Liver (tissue), 9 donors: ENCODE data around the gene RTL1. TPM values are rescaled to one million over a fixed set of nuclear protein-coding genes. Genes with fewer than 3 reads are reported as not detected.

Experiments
- DNase-seq: peaks from one replicate; pipeline ENCODE4 v3.0.0-alpha.2; 2017; ENCODE audit warnings: low spot score
- H3K27ac ChIP-seq, 2 donors: one replicate each; pipeline ENCODE4 v1.7.0; 2013; ENCODE audit warnings: inconsistent platforms in 2 of 2, low read length in 2 of 2, control low read depth in 1 of 2, low read depth in 1 of 2, mild to moderate bottlenecking in 1 of 2
- H3K27me3 ChIP-seq, 4 donors: one replicate each; pipeline versions ENCODE4 v1.6.1 to v1.7.0; 2013; ENCODE audit warnings: low read length in 3 of 4, inconsistent platforms in 1 of 4, mild to moderate bottlenecking in 1 of 4, moderate library complexity in 1 of 4; ENCODE audit not compliant: control insufficient read depth in 4 of 4, insufficient read depth in 4 of 4
- H3K36me3 ChIP-seq, 4 donors: one replicate each; pipeline versions ENCODE4 v1.6.1 to v1.7.0; 2013; ENCODE audit warnings: low read length in 3 of 4, mild to moderate bottlenecking in 3 of 4, low read depth in 1 of 4, moderate library complexity in 1 of 4; ENCODE audit not compliant: control insufficient read depth in 4 of 4, insufficient read depth in 3 of 4
- H3K4me1 ChIP-seq, 4 donors: one replicate each; pipeline versions ENCODE4 v1.6.1 to v1.7.0; 2013; ENCODE audit warnings: low read length in 3 of 4, mild to moderate bottlenecking in 3 of 4, moderate library complexity in 1 of 4; ENCODE audit not compliant: control insufficient read depth in 4 of 4, insufficient read depth in 4 of 4
- H3K4me3 ChIP-seq, 3 donors: one replicate each; pipeline versions ENCODE4 v1.6.1 to v1.7.0; 2013; ENCODE audit warnings: low read length in 3 of 3, control low read depth in 1 of 3, low read depth in 1 of 3, mild to moderate bottlenecking in 1 of 3
- H3K9ac ChIP-seq, 2 donors: one replicate each; pipeline ENCODE4 v1.7.0; 2013; ENCODE audit warnings: low read length in 2 of 2, mild to moderate bottlenecking in 2 of 2, moderate library complexity in 2 of 2, control low read depth in 1 of 2, low read depth in 1 of 2
- H3K9me3 ChIP-seq, 4 donors: one replicate each; pipeline versions ENCODE4 v1.6.1 to v1.7.0; 2013; ENCODE audit warnings: low read length in 3 of 4; ENCODE audit not compliant: control insufficient read depth in 4 of 4
- CTCF ChIP-seq: fragments of 150-350 bp; IDR thresholded peaks from 2 replicates; pipeline ENCODE4 v1.5.1; 2017; ENCODE audit warnings: improper control_type of control experiment, low read depth, low read length; ENCODE audit not compliant: missing input control
- EGR1 ChIP-seq, 2 donors: IDR thresholded peaks; 2 replicates each; pipeline ENCODE4 v1.6.1; 2016 to 2018; ENCODE audit warnings: antibody characterized with exemption in 2 of 2, low read depth in 2 of 2
- FOXA1 ChIP-seq: IDR thresholded peaks from 2 replicates; pipeline ENCODE4 v1.6.1; 2016; ENCODE audit warnings: antibody characterized with exemption
- FOXA2 ChIP-seq: IDR thresholded peaks from 2 replicates; pipeline ENCODE4 v1.6.1; 2016; ENCODE audit warnings: antibody characterized with exemption
- GABPA ChIP-seq, 2 donors: IDR thresholded peaks in 1 of 2; conservative IDR thresholded peaks in 1 of 2; 2 replicates each; pipeline ENCODE4 v1.6.1; 2016; ENCODE audit warnings: antibody characterized with exemption in 2 of 2, mild to moderate bottlenecking in 1 of 2, moderate library complexity in 1 of 2
- HNF4A ChIP-seq, 2 donors: conservative IDR thresholded peaks; 2 replicates each; pipeline ENCODE4 v1.6.1; 2016; ENCODE audit warnings: antibody characterized with exemption in 2 of 2, mild to moderate bottlenecking in 2 of 2
- HNF4G ChIP-seq: IDR thresholded peaks from 2 replicates; pipeline ENCODE4 v1.6.1; 2016; ENCODE audit warnings: antibody characterized with exemption
- JUND ChIP-seq, 2 donors: IDR thresholded peaks; 2 replicates each; pipeline ENCODE4 v1.6.1; 2016; ENCODE audit warnings: antibody characterized with exemption in 2 of 2
- MAX ChIP-seq: IDR thresholded peaks from 2 replicates; pipeline ENCODE4 v1.6.1; 2016; ENCODE audit warnings: antibody characterized with exemption
- RAD21 ChIP-seq, 2 donors: IDR thresholded peaks; 2 replicates each; pipeline ENCODE4 v1.6.1; 2016; ENCODE audit warnings: antibody characterized with exemption in 2 of 2, mild to moderate bottlenecking in 2 of 2
- REST ChIP-seq: IDR thresholded peaks from 2 replicates; pipeline ENCODE4 v1.6.1; 2016; ENCODE audit warnings: antibody characterized with exemption, mild to moderate bottlenecking
- RXRA ChIP-seq, 2 donors: IDR thresholded peaks; 2 replicates each; pipeline ENCODE4 v1.6.1; 2017 to 2018; ENCODE audit warnings: antibody characterized with exemption in 2 of 2, mild to moderate bottlenecking in 1 of 2
- YY1 ChIP-seq: IDR thresholded peaks from 2 replicates; pipeline ENCODE4 v1.6.1; 2016; ENCODE audit warnings: antibody characterized with exemption, mild to moderate bottlenecking
- ZBTB33 ChIP-seq: IDR thresholded peaks from 2 replicates; pipeline ENCODE4 v1.6.1; 2016; ENCODE audit warnings: antibody characterized with exemption
- WGBS: extraction: QIAGEN DNeasy Blood & Tissue Kit; methylation state at CpG from one replicate; pipeline ENCODE4 v1.1.7; 2013; 5-methylcytosine and 5-hydroxymethylcytosine counted together
- polyA plus RNA-seq, 2 donors: library from polyadenylated mRNA; stranded (reverse) in 1 of 2; unstranded in 1 of 2; fragments of 200-250 nt in 1 of 2; fragments of >200 nt in 1 of 2; fragmentation: Nextera tagmentation in 1 of 2; extraction: Ambion mirVana in 1 of 2; gene quantifications; one replicate each; pipeline versions ENCODE4 v1.2.1 to v1.2.3, GENCODE V29; 2013 to 2015
- total RNA-seq, 2 donors: library from RNA; depleted of rRNA; stranded (reverse); fragments of >200 nt; gene quantifications; one replicate each; pipeline ENCODE4 v1.2.3, GENCODE V29; 2014
- donor health status: healthy.
- donor health status: healthy.
- donor health status: healthy.
- donor health status: healthy.
- donor health status: healthy.

Gene RTL1
- total and polyA plus RNA-seq, 4 donors: 0.04 to 0.05 TPM; not detected in 2

GRCh38 chr14:100893760-100894159 is 9.8 kb downstream of the RTL1 start:
- TF ChIP-seq FOXA1 (no peak), REST (no peak), ZBTB33 (no peak), YY1 (no peak), HNF4A (conservative IDR thresholded peaks at IDR 0.05) (no peak)
- no peak overlapping the region for H3K27ac ChIP-seq

GRCh38 chr14:100893228-100893601 is 10.3 kb downstream of the RTL1 start:
- Histone ChIP-seq H3K27me3 (peaks cover 0 to 2% (median under 1%) of the 10 kb centered on the region in 4 donors), H3K9me3 (no peaks in the 10 kb centered on the region), H3K4me3 (no peak overlapping the region), H3K9ac (no peak overlapping the region), H3K4me1 (no peaks in the 10 kb centered on the region), H3K27ac (no peak overlapping the region), H3K36me3 (no peaks in the 10 kb centered on the region)
- 63% methylated on average over 8 of the region's 8 CpGs for WGBS
- TF ChIP-seq JUND (IDR thresholded peaks at IDR 0.05): no peak
- no peak for TF ChIP-seq EGR1 (IDR thresholded peaks at IDR 0.05; ENCODE audit: low read depth in 2 of 2)
- no peak for TF ChIP-seq MAX
- no peak for TF ChIP-seq REST
- no peak for TF ChIP-seq HNF4A (conservative IDR thresholded peaks at IDR 0.05)
- no peak for TF ChIP-seq RXRA (IDR thresholded peaks at IDR 0.05)
- TF ChIP-seq GABPA (IDR thresholded peaks at IDR 0.05 in 1 of 2, conservative IDR thresholded peaks at IDR 0.05 in 1 of 2): no peak
- no peak for TF ChIP-seq CTCF
- TF ChIP-seq RAD21 (IDR thresholded peaks at IDR 0.05): no peak
- no peak for TF ChIP-seq ZBTB33
- TF ChIP-seq HNF4G: no peak
- TF ChIP-seq FOXA2: no peak
- DNase-seq: no peak

More at GRCh38 chr14:100893760-100894159, 9.8 kb downstream of the RTL1 start:
- DNase-seq: peak; percentile 30
- Histone ChIP-seq H3K4me3 (no peak overlapping the region), H3K27me3 (peaks cover 0 to 4% (median under 1%) of the 10 kb centered on the region in 4 donors), H3K9ac (no peak overlapping the region), H3K9me3 (no peaks in the 10 kb centered on the region), H3K36me3 (no peaks in the 10 kb centered on the region), H3K4me1 (no peaks in the 10 kb centered on the region)
- 77% methylated on average over 11 of the region's 11 CpGs for WGBS
